GM19328 (cell line): ENCODE measurements around the gene LRRC63.

ENCODE experiments used
- ATAC-seq: cut with Tn5 transposase; IDR thresholded peaks from one replicate; pipeline ENCODE4 v1.9.1; 2021; ENCODE audit warnings: mild to moderate bottlenecking, moderate library complexity; ENCODE audit not compliant: unreplicated experiment

LRRC63 gene

DNA sequence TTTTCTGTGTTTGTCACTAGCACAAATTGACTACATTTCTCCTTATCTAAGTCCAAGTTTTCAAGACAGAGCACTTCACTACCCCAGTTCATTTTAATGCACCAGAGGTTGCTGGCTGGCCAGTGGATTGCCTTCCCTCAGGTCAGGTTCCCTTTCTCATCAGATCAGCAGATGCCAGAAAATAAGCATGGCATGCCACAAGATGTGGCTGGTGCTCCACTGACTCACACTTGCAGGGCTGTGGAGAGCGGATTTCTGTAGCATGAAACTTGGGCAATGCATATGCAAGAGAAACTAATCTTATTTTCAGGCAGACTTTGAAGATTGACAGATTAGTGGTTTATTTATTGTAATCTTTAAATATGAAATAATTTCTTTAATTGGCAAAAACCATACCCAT lies 95.8 kb downstream of the LRRC63 start:
- no peak for ATAC-seq

GRCh38 chr13:46310066-46310465 lies 98.3 kb downstream of the LRRC63 start:
- ATAC-seq, result no peak

GRCh38 chr13:46311217-46311616 lies 99.5 kb downstream of the LRRC63 start:
- ATAC-seq, result no peak

DNA sequence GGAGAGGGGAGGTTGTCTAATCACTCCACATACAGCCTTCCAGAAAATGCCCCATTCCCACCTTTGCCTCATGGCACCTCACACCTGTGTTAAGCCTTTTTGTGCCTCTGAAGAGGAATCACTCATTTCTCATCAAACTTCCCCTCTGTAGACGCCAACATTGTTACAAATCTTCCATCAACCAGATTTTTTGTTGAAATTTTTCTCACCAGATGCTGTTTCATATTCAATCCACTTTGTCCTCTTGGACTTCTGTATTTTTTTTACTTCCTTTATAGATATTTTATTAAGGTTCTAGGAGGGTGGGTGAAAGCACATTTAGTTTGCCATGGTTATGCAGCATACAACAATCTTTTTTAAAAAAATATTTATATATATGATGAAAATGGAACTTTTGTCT lies 101.3 kb downstream of the LRRC63 start:
- no peak for ATAC-seq

GRCh38 chr13:46313432-46314257 lies 101.9 kb downstream of the LRRC63 start:
- no peak for ATAC-seq

- no peak for ATAC-seq
These were observed 102.9 kb downstream of the LRRC63 start for GRCh38 chr13:46314587-46314986.

GRCh38 chr13:46315036-46315435 lies 103.3 kb downstream of the LRRC63 start:
- no peak for ATAC-seq

- ATAC-seq, result no peak
These were observed 103.9 kb downstream of the LRRC63 start for GRCh38 chr13:46315491-46316075.

DNA sequence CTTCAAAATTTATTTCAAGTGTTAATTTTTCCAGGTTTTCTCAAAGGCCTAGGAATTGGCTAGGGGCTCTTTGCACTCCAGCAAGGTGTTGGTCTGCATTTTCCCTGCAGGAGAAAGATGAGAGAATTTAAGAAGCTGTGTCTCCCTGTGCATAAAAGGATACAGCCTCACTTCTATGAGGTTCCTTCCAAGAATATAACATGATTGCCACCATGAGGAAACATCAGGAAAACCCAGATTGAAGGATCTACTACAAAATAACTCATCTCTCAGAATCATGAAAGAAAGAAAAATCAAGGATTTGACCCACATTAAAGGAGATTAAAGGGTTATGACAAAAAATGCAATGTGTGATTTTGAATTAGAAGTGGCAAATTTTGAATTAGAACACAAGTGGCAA lies 105.4 kb downstream of the LRRC63 start:
- no peak for ATAC-seq

DNA sequence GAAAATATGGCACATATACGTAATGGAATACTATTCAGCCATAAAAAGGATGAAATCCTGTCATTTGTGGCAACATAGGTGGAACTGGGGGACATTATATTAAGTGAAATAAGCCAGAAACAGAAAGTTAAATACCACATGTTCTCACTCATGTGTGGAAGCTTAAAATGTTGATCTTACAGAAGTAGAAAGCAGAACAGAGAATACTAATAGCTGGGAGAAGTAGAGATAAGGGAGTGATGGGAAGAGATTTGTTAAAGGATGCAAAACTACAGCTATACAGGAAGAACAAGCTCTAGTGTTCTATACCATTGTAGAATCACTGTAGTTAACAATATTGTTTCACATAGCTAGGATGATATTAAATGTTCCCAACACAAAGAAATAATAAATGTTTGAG lies 107.3 kb downstream of the LRRC63 start:
- no peak for ATAC-seq

DNA sequence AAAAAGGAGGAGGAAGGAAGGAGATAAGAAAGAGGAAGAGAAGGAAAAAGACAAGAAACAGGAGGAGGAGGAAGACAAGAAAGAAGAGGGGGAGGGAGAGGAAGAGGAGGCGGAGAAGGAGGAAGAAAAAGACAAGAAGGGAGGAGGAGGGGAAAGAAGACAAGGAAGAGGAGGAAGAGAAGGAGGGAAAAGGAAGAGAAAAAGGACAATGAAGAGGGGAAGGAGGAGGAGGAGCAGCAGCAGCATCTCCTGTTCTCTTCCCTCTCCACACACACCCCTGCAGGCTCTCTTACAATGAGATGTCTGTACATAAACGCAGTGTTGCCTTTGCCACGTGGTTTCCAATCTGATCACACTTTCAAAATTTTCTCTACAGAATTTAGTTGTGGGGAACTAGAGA lies 108.7 kb downstream of the LRRC63 start:
- ATAC-seq, result no peak

DNA sequence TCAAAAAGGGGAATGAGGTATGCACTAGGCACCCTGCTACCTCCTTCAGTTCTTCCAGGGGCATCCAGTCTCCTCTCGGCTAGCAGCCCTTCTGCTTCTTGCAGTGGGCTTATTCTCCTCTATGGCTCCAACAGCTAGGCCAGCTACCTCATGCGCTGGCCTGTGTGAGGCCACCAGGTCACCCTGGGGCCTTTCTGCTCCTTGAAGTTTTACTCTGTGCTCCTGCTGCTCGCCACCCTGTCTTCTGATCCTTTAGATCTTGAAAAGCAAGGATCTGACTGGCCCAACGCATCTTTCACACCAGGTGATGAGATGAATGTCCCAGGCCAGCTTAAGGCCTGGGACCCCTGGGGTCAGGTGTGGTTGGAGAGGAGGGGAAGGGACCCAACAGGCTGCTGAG lies 109.1 kb downstream of the LRRC63 start:
- ATAC-seq, result no peak

DNA sequence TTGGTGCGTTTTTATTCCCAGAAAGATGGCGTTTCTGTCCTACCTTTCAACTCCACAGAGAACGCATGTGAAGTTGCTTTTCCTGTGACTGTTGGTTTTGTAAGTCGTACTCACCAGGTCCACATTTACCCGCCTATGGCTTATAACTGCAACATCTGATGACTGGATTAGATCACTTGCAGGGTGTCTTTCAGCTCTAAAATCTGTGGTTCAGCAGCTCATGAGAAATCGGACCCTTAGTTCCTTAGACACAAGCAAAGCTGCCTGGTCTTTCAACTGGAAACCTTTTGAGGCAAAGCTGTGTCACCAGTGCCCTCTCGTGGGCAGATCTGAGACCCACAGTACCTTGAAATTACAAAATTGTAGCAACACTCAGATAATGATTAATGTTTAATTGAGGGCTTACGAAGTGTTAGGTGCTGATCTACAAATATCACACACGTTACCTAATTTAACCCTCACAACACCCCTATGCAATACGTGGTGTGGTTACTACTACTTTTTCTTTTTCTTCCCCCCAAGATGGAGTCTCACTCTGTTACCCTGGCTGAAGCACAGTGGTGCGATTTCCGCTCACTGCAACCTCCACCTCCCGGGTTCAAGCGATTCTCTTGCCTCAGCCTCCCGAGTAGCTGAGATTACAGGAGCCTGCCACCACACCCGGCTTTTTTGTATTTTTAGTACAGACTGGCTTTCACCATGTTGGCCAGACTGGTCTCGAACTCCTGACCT lies 109.9 kb downstream of the LRRC63 start:
- ATAC-seq, result no peak

- ATAC-seq, result no peak
These were observed 113.2 kb downstream of the LRRC63 start for GRCh38 chr13:46324976-46325375.
